HepG2 (cell line): ENCODE measurements around the gene FAM50A. TPM values are rescaled to one million over a fixed set of nuclear protein-coding genes. Genes with fewer than 3 reads are reported as not detected.

Experiments
- DNMT1 ChIP-seq: sonication (generic); formaldehyde crosslinking; IDR thresholded peaks from 2 replicates; pipeline ENCODE4 v1.5.1; 2020; ENCODE audit warnings: mild to moderate bottlenecking, missing genetic modification reagents
- HDAC6 ChIP-seq: fragments of 200-600 bp; sonication (generic); IDR thresholded peaks from 2 replicates; pipeline ENCODE4 v1.7.0; 2017; ENCODE audit warnings: mild to moderate bottlenecking, antibody characterized with exemption, low read length, low read depth
- HNRNPK ChIP-seq: fragments of 200-400 bp; formaldehyde crosslinking; IDR thresholded peaks from 2 replicates; pipeline ENCODE4 v1.6.1; 2018; ENCODE audit warnings: low read length, low read depth, moderate library complexity, mild to moderate bottlenecking; ENCODE audit not compliant: poor library complexity, severe bottlenecking
- IRX3 ChIP-seq: sonication (generic); formaldehyde crosslinking; IDR thresholded peaks from 2 replicates; pipeline ENCODE4 v1.8.1; 2023; ENCODE audit warnings: mild to moderate bottlenecking, low read depth, missing genetic modification reagents, borderline replicate concordance
- JARID2 ChIP-seq: sonication (generic); formaldehyde crosslinking; IDR thresholded peaks from 2 replicates; pipeline ENCODE4 v1.8.1; 2023; ENCODE audit warnings: missing genetic modification reagents, inconsistent platforms; ENCODE audit not compliant: insufficient replicate concordance
- KAT8 ChIP-seq: IDR thresholded peaks from 2 replicates; pipeline ENCODE4 v1.6.1; 2016; ENCODE audit warnings: missing genetic modification reagents, missing compliant biosample characterization
- KDM1A ChIP-seq: IDR thresholded peaks from 2 replicates; pipeline ENCODE4 v1.6.1; 2016; ENCODE audit warnings: missing compliant biosample characterization
- KDM2A ChIP-seq: sonication (generic); formaldehyde crosslinking; IDR thresholded peaks from 2 replicates; pipeline ENCODE4 v1.4.0; 2020; ENCODE audit warnings: low read depth, missing genetic modification reagents, borderline replicate concordance
- MAFF ChIP-seq: IDR thresholded peaks from 2 replicates; pipeline ENCODE4 v1.6.1; 2011; ENCODE audit warnings: low read depth, low read length, improper control_type of control experiment
- SRY ChIP-seq: sonication (generic); formaldehyde crosslinking; IDR thresholded peaks from 2 replicates; pipeline ENCODE4 v1.8.0; 2022; ENCODE audit warnings: mild to moderate bottlenecking, missing genetic modification reagents
- TAF1 ChIP-seq: sonication (generic); formaldehyde crosslinking; IDR thresholded peaks from 2 replicates; pipeline ENCODE4 v1.4.0; 2020; ENCODE audit warnings: missing genetic modification reagents
- TOPORS ChIP-seq: sonication (generic); formaldehyde crosslinking; IDR thresholded peaks from 2 replicates; pipeline ENCODE4 v1.8.0; 2023; ENCODE audit warnings: mild to moderate bottlenecking, missing genetic modification reagents
- ZBTB42 ChIP-seq: sonication (generic); formaldehyde crosslinking; IDR thresholded peaks from 2 replicates; pipeline ENCODE4 v1.5.0; 2020; ENCODE audit warnings: mild to moderate bottlenecking, missing genetic modification reagents
- ZNF337 ChIP-seq: sonication (generic); formaldehyde crosslinking; IDR thresholded peaks from 2 replicates; pipeline ENCODE4 v1.5.1; 2020; ENCODE audit warnings: missing genetic modification reagents, low read depth, mild to moderate bottlenecking, borderline replicate concordance
- ZNF354B ChIP-seq: sonication (generic); formaldehyde crosslinking; IDR thresholded peaks from 2 replicates; pipeline ENCODE4 v1.8.0; 2022; ENCODE audit warnings: mild to moderate bottlenecking, missing genetic modification reagents
- ZNF501 ChIP-seq: sonication (generic); formaldehyde crosslinking; IDR thresholded peaks from 2 replicates; pipeline ENCODE4 v1.5.1; 2020; ENCODE audit warnings: mild to moderate bottlenecking, moderate library complexity, missing genetic modification reagents
- ZNF546 ChIP-seq: sonication (generic); formaldehyde crosslinking; conservative IDR thresholded peaks from 2 replicates; pipeline ENCODE4 v1.8.1; 2023; ENCODE audit warnings: mild to moderate bottlenecking, missing genetic modification reagents
- ZNF644 ChIP-seq: IDR thresholded peaks from 2 replicates; pipeline ENCODE4 v1.6.1; 2016; ENCODE audit warnings: low read depth
- ZNF703 ChIP-seq: sonication (generic); formaldehyde crosslinking; IDR thresholded peaks from 2 replicates; pipeline ENCODE4 v1.5.1; 2020; ENCODE audit warnings: missing genetic modification reagents, mild to moderate bottlenecking, moderate library complexity, borderline replicate concordance
- ZNF749 ChIP-seq: sonication (generic); formaldehyde crosslinking; IDR thresholded peaks from 2 replicates; pipeline ENCODE4 v1.8.0; 2022; ENCODE audit warnings: mild to moderate bottlenecking, missing genetic modification reagents, moderate library complexity, borderline replicate concordance
- ZZZ3 ChIP-seq: sonication (generic); formaldehyde crosslinking; IDR thresholded peaks from 2 replicates; pipeline ENCODE4 v1.4.0; 2020; ENCODE audit warnings: missing genetic modification reagents, mild to moderate bottlenecking, borderline replicate concordance
- polyA plus RNA-seq, 8 experiments: library from polyadenylated mRNA; depleted of rRNA in 3 of 8; stranded (reverse) in 7 of 8; unstranded in 1 of 8; fragments of >200 nt; fragmentation: Illumina TruSeq in 4 of 8; extraction: Trizol in 4 of 8; gene quantifications; 2 replicates each; pipeline versions ENCODE4 v1.2.1 to v1.2.3, GENCODE V29; 2011 to 2016; ENCODE audit warnings: low read depth in 4 of 8, missing spikeins in 1 of 8, mixed read lengths in 1 of 8; ENCODE audit not compliant: insufficient read depth in 1 of 8
- total RNA-seq, 5 experiments: library from RNA; depleted of rRNA; stranded (reverse); fragments of >200 nt; fragmentation: Illumina TruSeq; extraction: Trizol; gene quantifications; 2 replicates each; pipeline ENCODE4 v1.2.3, GENCODE V29; 2016; ENCODE audit warnings: low read depth in 1 of 5
- TF ChIP-seq, protein P1 (sequence below): fragments of 450-650 bp; IDR thresholded peaks from 2 replicates; pipeline ENCODE4 v1.6.1; 2016
- TF ChIP-seq, protein P2 (sequence below): sonication (generic); formaldehyde crosslinking; IDR thresholded peaks from 2 replicates; pipeline ENCODE4 v1.4.0; 2020; ENCODE audit warnings: missing genetic modification reagents
- TF ChIP-seq, protein P3 (sequence below): sonication (generic); formaldehyde crosslinking; IDR thresholded peaks from 2 replicates; pipeline ENCODE4 v1.5.1; 2020; ENCODE audit warnings: missing genetic modification reagents, mild to moderate bottlenecking, borderline replicate concordance

Gene FAM50A
- total and polyA plus RNA-seq, 2 of the 13 experiments (the other 11 are each of a cell fraction or from before 2014, with no cell fraction given) = 30.7 to 40.7 TPM

DNA sequence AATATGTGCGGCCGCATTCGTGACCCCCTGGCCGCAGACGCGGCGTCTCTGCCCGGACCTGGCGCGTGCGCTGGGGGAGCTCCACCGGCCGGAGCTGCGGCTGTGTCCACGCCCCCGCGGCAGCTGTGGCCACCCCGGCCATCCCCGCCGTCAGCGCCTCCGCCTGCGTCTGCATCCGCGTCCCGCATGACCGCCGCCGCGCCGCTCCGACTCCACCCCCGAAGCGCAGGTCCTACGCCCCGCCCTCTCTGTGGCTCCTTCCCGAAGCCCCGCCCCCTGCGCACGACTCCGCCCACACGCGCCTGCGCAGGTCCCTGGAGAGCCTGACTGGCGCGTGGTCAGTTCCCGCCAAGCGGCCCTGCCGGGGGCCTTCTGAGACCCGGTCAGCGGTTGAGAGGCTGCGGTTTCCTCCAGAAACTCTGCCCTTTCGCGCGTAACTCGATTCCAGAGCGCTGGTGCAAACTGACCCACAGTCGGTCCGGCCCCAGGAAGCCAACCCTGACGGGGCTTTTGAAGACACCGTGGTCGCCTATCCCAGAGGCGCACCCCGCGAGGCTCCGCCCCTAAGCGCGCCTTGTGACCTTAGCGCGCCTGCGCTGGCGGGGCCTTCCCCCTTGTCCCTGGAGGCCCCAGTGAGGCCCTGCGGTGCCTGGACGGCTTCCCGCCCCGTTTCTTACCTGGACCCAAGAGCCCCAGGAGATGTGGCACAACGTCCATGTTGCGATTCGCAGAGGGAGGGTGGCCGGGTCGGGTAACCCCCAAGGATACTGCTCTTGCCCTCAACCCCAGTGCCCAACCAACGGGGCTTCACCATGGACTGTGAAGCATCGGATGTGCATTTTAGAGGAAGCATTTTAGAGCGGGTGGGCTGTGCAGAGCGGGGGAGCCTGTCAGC lies 35.0 kb downstream of the FAM50A start, which contains the start of gene LAGE3 (continued):
- TF ChIP-seq, protein P1, sequence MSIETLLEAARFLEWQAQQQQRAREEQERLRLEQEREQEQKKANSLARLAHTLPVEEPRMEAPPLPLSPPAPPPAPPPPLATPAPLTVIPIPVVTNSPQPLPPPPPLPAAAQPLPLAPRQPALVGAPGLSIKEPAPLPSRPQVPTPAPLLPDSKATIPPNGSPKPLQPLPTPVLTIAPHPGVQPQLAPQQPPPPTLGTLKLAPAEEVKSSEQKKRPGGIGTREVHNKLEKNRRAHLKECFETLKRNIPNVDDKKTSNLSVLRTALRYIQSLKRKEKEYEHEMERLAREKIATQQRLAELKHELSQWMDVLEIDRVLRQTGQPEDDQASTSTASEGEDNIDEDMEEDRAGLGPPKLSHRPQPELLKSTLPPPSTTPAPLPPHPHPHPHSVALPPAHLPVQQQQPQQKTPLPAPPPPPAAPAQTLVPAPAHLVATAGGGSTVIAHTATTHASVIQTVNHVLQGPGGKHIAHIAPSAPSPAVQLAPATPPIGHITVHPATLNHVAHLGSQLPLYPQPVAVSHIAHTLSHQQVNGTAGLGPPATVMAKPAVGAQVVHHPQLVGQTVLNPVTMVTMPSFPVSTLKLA = peak; percentile 6; the same call in 1 of the 2 replicates
- TF ChIP-seq ZNF337 (CRISPR knock-in tag) (no peak), HDAC6 (no peak), JARID2 (CRISPR knock-in tag) (no peak), HNRNPK (peak; percentile 52), ZNF703 (CRISPR knock-in tag) (no peak), ZNF749 (CRISPR knock-in tag) (peak; percentile 54; the same call in 1 of the 2 replicates), ZNF644 (CRISPR knock-in tag) (no peak), TAF1 (peak; percentile 40; the same call in 1 of the 2 replicates), DNMT1 (CRISPR knock-in tag) (0 out of 2 replicates have a peak, but pooled peaks have one; percentile 47), ZZZ3 (no peak), KDM1A (CRISPR knock-in tag) (no peak), ZBTB42 (CRISPR knock-in tag) (0 out of 2 replicates have a peak, but pooled peaks have one; percentile 39), MAFF (no peak), IRX3 (CRISPR knock-in tag) (0 out of 2 replicates have a peak, but pooled peaks have one; percentile 31), TOPORS (CRISPR knock-in tag) (no peak), KDM2A (CRISPR knock-in tag) (peak; percentile 50; the same call in 1 of the 2 replicates), ZNF546 (CRISPR knock-in tag) (peak; percentile 67; the same call in 1 of the 2 replicates), SRY (0 out of 2 replicates have a peak, but pooled peaks have one; percentile 80), ZNF354B (CRISPR knock-in tag) (no peak), KAT8 (CRISPR knock-in tag) (0 out of 2 replicates have a peak, but pooled peaks have one; percentile 22), ZNF501 (CRISPR knock-in tag) (peak; percentile 55)
- TF ChIP-seq, protein P2, sequence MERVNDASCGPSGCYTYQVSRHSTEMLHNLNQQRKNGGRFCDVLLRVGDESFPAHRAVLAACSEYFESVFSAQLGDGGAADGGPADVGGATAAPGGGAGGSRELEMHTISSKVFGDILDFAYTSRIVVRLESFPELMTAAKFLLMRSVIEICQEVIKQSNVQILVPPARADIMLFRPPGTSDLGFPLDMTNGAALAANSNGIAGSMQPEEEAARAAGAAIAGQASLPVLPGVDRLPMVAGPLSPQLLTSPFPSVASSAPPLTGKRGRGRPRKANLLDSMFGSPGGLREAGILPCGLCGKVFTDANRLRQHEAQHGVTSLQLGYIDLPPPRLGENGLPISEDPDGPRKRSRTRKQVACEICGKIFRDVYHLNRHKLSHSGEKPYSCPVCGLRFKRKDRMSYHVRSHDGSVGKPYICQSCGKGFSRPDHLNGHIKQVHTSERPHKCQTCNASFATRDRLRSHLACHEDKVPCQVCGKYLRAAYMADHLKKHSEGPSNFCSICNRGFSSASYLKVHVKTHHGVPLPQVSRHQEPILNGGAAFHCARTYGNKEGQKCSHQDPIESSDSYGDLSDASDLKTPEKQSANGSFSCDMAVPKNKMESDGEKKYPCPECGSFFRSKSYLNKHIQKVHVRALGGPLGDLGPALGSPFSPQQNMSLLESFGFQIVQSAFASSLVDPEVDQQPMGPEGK (CRISPR knock-in tag) = peak; percentile 29; the same call in 1 of the 2 replicates
- TF ChIP-seq, protein P3, sequence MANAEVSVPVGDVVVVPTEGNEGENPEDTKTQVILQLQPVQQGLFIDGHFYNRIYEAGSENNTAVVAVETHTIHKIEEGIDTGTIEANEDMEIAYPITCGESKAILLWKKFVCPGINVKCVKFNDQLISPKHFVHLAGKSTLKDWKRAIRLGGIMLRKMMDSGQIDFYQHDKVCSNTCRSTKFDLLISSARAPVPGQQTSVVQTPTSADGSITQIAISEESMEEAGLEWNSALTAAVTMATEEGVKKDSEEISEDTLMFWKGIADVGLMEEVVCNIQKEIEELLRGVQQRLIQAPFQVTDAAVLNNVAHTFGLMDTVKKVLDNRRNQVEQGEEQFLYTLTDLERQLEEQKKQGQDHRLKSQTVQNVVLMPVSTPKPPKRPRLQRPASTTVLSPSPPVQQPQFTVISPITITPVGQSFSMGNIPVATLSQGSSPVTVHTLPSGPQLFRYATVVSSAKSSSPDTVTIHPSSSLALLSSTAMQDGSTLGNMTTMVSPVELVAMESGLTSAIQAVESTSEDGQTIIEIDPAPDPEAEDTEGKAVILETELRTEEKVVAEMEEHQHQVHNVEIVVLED (CRISPR knock-in tag) = peak; percentile 59; the same call in 1 of the 2 replicates
